ENCODE data around the gene RGMB. TPM values are rescaled to one million over a fixed set of nuclear protein-coding genes. Genes with fewer than 3 reads are reported as not detected.

RGMB gene
- total RNA-seq, 1 experiment from 2014 or later, result 16.4 TPM

DNA sequence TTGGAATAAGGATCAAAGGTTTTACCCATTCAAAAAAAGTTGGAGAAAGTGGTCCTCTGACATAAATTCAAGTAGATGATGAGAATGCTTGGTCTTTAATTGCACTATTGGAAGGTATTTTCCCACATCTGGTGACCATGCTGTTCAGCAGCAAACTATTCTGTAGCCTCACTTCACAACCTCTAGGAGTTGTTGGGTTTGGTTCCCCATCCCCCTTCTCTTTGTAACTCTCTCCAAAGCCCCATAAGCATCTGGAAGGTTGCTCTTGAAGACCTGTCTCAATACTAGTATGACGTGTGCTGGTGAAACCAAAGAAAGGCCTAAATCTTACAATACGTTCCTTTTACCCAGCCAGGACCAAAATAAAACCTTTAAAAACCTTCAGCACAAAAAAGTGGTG, 8.5 kb downstream of the RGMB start:
- Mint-ChIP-seq H3K36me3 (ENCODE audit: insufficient read depth, unreplicated experiment) (peaks cover 19% of the 10 kb centered on the region), H3K4me3 (ENCODE audit: unreplicated experiment) (no peak overlapping the region), H3K27me3 (ENCODE audit: insufficient read depth, unreplicated experiment) (no peaks in the 10 kb centered on the region), H3K4me1 (ENCODE audit: low read depth, unreplicated experiment) (no peaks in the 10 kb centered on the region), H3K9me3 (ENCODE audit: unreplicated experiment) (no peaks in the 10 kb centered on the region), H3K27ac (ENCODE audit: unreplicated experiment) (no peak overlapping the region)
- ChIA-PET CTCF (no interaction called here), POLR2A (no interaction called here)
- intact Hi-C loops (cut with micrococcal nuclease; ENCODE audit: unreplicated experiment), result no loop called here
- no peak for DNase-seq
- Histone ChIP-seq H3K4me3 (ENCODE audit: low read depth, low read length) (no peak overlapping the region), H3K36me3 (ENCODE audit: control insufficient read depth, insufficient read depth, low read length) (peaks cover 2% of the 10 kb centered on the region), H3K27me3 (replicated peaks; ENCODE audit: control insufficient read depth, insufficient read depth, low read length) (no peaks in the 10 kb centered on the region), H3K4me1 (no peaks in the 10 kb centered on the region), H3K9me3 (no peaks in the 10 kb centered on the region)
- TF ChIP-seq CTCF (IDR thresholded peaks at IDR 0.05; ENCODE audit: insufficient read depth in 1 of 2, low read depth in 1 of 2, low read length in 1 of 2, severe bottlenecking in 1 of 2, unreplicated experiment in 1 of 2), result no peak
- no TSS peak for BruUV-seq (replicated peaks)

DNA sequence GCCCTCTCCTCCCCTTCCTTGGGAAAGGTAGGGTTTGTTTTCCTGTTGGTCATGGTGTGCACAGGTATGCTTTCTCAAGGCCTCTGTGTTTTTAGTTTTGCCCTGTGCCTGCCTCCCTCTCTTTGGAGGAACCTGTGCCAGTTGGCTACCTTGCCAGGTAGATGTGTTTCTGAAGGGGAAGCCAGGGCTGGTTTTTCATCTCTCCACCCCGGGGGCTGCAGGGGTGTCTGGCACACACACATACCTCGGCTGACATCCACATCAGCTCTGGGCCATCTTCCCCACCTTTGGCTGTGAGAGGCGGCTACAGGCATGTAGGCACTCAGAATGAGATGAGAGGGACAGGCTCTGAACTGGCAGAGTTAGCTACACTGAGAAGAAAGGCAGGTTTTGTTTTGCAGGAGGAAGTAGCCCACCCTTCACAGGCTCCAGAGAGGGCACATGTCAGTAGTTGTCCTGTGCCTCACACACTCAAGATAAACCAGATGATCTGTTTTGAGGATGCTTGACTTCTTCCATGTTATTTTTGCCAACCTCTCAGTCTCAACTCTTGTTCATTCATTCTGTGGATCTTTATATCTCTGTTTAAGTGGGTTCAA, 9.7 kb downstream of the RGMB start:
- no peak for DNase-seq
- no peak overlapping the region for H3K4me3 Mint-ChIP-seq (ENCODE audit: unreplicated experiment)
- Histone ChIP-seq H3K27me3 (replicated peaks; ENCODE audit: control insufficient read depth, insufficient read depth, low read length) (no peaks in the 10 kb centered on the region), H3K9me3 (no peaks in the 10 kb centered on the region), H3K4me3 (ENCODE audit: low read depth, low read length) (no peak overlapping the region), H3K4me1 (no peaks in the 10 kb centered on the region), H3K36me3 (ENCODE audit: control insufficient read depth, insufficient read depth, low read length) (peaks cover 2% of the 10 kb centered on the region)
- H3K27ac Mint-ChIP-seq (ENCODE audit: unreplicated experiment), result no peak overlapping the region
- no peaks in the 10 kb centered on the region for H3K9me3 Mint-ChIP-seq (ENCODE audit: unreplicated experiment)
- H3K27me3 Mint-ChIP-seq (ENCODE audit: insufficient read depth, unreplicated experiment), result no peaks in the 10 kb centered on the region
- no TSS peak for BruUV-seq (replicated peaks)
- H3K4me1 Mint-ChIP-seq (ENCODE audit: low read depth, unreplicated experiment), result no peaks in the 10 kb centered on the region
- H3K36me3 Mint-ChIP-seq (ENCODE audit: insufficient read depth, unreplicated experiment), result peaks cover 25% of the 10 kb centered on the region
- CTCF ChIA-PET, result no interaction called here
- intact Hi-C loops (cut with micrococcal nuclease; ENCODE audit: unreplicated experiment), result no loop called here
- no peak for TF ChIP-seq CTCF (IDR thresholded peaks at IDR 0.05; ENCODE audit: insufficient read depth in 1 of 2, low read depth in 1 of 2, low read length in 1 of 2, severe bottlenecking in 1 of 2, unreplicated experiment in 1 of 2)
- POLR2A ChIA-PET, result no interaction called here

- DNase-seq, result no peak
- POLR2A ChIA-PET, result no interaction called here
- Mint-ChIP-seq H3K4me1 (ENCODE audit: low read depth, unreplicated experiment) (no peaks in the 10 kb centered on the region), H3K9me3 (ENCODE audit: unreplicated experiment) (no peaks in the 10 kb centered on the region), H3K4me3 (ENCODE audit: unreplicated experiment) (no peak overlapping the region), H3K27me3 (ENCODE audit: insufficient read depth, unreplicated experiment) (no peaks in the 10 kb centered on the region), H3K27ac (ENCODE audit: unreplicated experiment) (no peak overlapping the region), H3K36me3 (ENCODE audit: insufficient read depth, unreplicated experiment) (peaks cover 25% of the 10 kb centered on the region)
- no peaks in the 10 kb centered on the region for H3K9me3 ChIP-seq
- no peaks in the 10 kb centered on the region for H3K4me1 ChIP-seq
- no peak overlapping the region for H3K4me3 ChIP-seq (ENCODE audit: low read depth, low read length)
- intact Hi-C loops (cut with micrococcal nuclease; ENCODE audit: unreplicated experiment), result no loop called here
- no peak for TF ChIP-seq CTCF (IDR thresholded peaks at IDR 0.05; ENCODE audit: insufficient read depth in 1 of 2, low read depth in 1 of 2, low read length in 1 of 2, severe bottlenecking in 1 of 2, unreplicated experiment in 1 of 2)
- no peaks in the 10 kb centered on the region for H3K27me3 ChIP-seq (replicated peaks; ENCODE audit: control insufficient read depth, insufficient read depth, low read length)
- peaks cover 2% of the 10 kb centered on the region for H3K36me3 ChIP-seq (ENCODE audit: control insufficient read depth, insufficient read depth, low read length)
- CTCF ChIA-PET, result interaction anchor here (1.6 kb wide), 1 partner anchor 12 kb away, joined by 4 read pairs; no protein-coding TSS in a partner anchor
- no TSS peak for BruUV-seq (replicated peaks)
These were observed 10.9 kb downstream of the RGMB start for GRCh38 chr5:98784411-98784810.

Data from Caco-2 (cell line).